ENCODE measurements around the gene TRAF2. TPM values are rescaled to one million over a fixed set of nuclear protein-coding genes. Genes with fewer than 3 reads are reported as not detected.

Gene TRAF2
- total RNA-seq, 6 experiments from 2014 or later: 5.8 to 8.8 (median 7.1) TPM

- Histone ChIP-seq H3K9me3 (no peaks in the 10 kb centered on the region), H3K36me3 (peaks cover 0 to 5% (median 0%) of the 10 kb centered on the region in 4 donors), H3K27me3 (no peaks in the 10 kb centered on the region), H3K4me3 (no peak overlapping the region), H3K4me1 (peaks cover 0 to 33% (median 5%) of the 10 kb centered on the region in 4 donors), H3K27ac (peak overlapping the region in 1 of 3 donors; percentile 99)
- intact Hi-C loops (cut with DNase I): loop anchor here (10.0 kb wide), 2 partner anchors 46 to 56 kb away; partner anchors contain the start of genes C8G (in 1 of the 2) and FBXW5 (in 1 of the 2)
- ATAC-seq (peak in 3 of 4 donors; percentile 13 to 25 (median 16)), DNase-seq (peak in 1 of 3 donors; percentile 70)
- TF ChIP-seq CTCF (IDR thresholded peaks at IDR 0.05) (no peak), POLR2A (IDR thresholded peaks at IDR 0.05) (no peak)
- WGBS (ENCODE audit: insufficient coverage, low coverage, low lambda C conversion rate, missing lambda C conversion rate): 47% methylated on average over 3 of the region's 8 CpGs
These were observed 2.1 kb downstream of the TRAF2 start for GRCh38 chr9:136888454-136888853.

- peaks cover 0 to 5% (median 0%) of the 10 kb centered on the region in 4 donors for H3K36me3 ChIP-seq
- H3K4me3 ChIP-seq: no peak overlapping the region
- no peak for ATAC-seq
- H3K27me3 ChIP-seq: no peaks in the 10 kb centered on the region
- 95% methylated on average over 38 of the region's 42 CpGs for WGBS (ENCODE audit: insufficient coverage, low coverage, low lambda C conversion rate, missing lambda C conversion rate)
- peaks cover 0 to 27% (median 5%) of the 10 kb centered on the region in 4 donors for H3K4me1 ChIP-seq
- no peaks in the 10 kb centered on the region for H3K9me3 ChIP-seq
- no peak for DNase-seq
- TF ChIP-seq CTCF (IDR thresholded peaks at IDR 0.05) (no peak), POLR2A (IDR thresholded peaks at IDR 0.05) (no peak)
- H3K27ac ChIP-seq: no peak overlapping the region
- intact Hi-C loops (cut with DNase I): loop anchor here (10.0 kb wide), 2 partner anchors 45 to 55 kb away; partner anchors contain the start of genes C8G (in 1 of the 2) and FBXW5 (in 1 of the 2)
These were observed 3.5 kb downstream of the TRAF2 start for GRCh38 chr9:136889858-136890257.

- ATAC-seq (no peak), DNase-seq (no peak)
- no peaks in the 10 kb centered on the region for H3K27me3 ChIP-seq
- H3K9me3 ChIP-seq: no peaks in the 10 kb centered on the region
- peaks cover 0 to 5% (median 0%) of the 10 kb centered on the region in 4 donors for H3K36me3 ChIP-seq
- no peak overlapping the region for H3K4me3 ChIP-seq
- 61% methylated on average over 3 of the region's 13 CpGs for WGBS (ENCODE audit: insufficient coverage, low coverage, low lambda C conversion rate, missing lambda C conversion rate)
- peaks cover 0 to 21% (median 5%) of the 10 kb centered on the region in 4 donors for H3K4me1 ChIP-seq
- no peak overlapping the region for H3K27ac ChIP-seq
- intact Hi-C loops (cut with DNase I): no loop called here
- TF ChIP-seq CTCF (IDR thresholded peaks at IDR 0.05): no peak
- TF ChIP-seq POLR2A (IDR thresholded peaks at IDR 0.05): no peak
These were observed 4.3 kb downstream of the TRAF2 start for GRCh38 chr9:136890661-136891060.

- Histone ChIP-seq H3K27me3 (no peaks in the 10 kb centered on the region), H3K4me3 (no peak overlapping the region), H3K4me1 (peaks cover 0 to 3% (median 0%) of the 10 kb centered on the region in 4 donors), H3K36me3 (peaks cover 0 to 23% (median 5%) of the 10 kb centered on the region in 4 donors), H3K27ac (no peak overlapping the region), H3K9me3 (no peaks in the 10 kb centered on the region)
- DNase-seq (no peak), ATAC-seq (no peak)
- WGBS (ENCODE audit: insufficient coverage, low coverage, low lambda C conversion rate, missing lambda C conversion rate): 100% methylated on average over 4 of the region's 11 CpGs
- intact Hi-C loops (cut with DNase I): no loop called here
- TF ChIP-seq POLR2A (IDR thresholded peaks at IDR 0.05): no peak
- no peak for TF ChIP-seq CTCF (IDR thresholded peaks at IDR 0.05)
These were observed 9.7 kb downstream of the TRAF2 start for GRCh38 chr9:136896027-136896426.

All from right lobe of liver (tissue), 6 donors.